LNCAP (cell line): ENCODE results near the gene GLRX5.

Experiments
- TF ChIP-seq, protein P1 (sequence below): fragments of 450-650 bp; IDR thresholded peaks from 2 replicates; pipeline ENCODE4 v1.5.1; 2017; ENCODE audit warnings: mild to moderate bottlenecking

The GLRX5 gene

DNA sequence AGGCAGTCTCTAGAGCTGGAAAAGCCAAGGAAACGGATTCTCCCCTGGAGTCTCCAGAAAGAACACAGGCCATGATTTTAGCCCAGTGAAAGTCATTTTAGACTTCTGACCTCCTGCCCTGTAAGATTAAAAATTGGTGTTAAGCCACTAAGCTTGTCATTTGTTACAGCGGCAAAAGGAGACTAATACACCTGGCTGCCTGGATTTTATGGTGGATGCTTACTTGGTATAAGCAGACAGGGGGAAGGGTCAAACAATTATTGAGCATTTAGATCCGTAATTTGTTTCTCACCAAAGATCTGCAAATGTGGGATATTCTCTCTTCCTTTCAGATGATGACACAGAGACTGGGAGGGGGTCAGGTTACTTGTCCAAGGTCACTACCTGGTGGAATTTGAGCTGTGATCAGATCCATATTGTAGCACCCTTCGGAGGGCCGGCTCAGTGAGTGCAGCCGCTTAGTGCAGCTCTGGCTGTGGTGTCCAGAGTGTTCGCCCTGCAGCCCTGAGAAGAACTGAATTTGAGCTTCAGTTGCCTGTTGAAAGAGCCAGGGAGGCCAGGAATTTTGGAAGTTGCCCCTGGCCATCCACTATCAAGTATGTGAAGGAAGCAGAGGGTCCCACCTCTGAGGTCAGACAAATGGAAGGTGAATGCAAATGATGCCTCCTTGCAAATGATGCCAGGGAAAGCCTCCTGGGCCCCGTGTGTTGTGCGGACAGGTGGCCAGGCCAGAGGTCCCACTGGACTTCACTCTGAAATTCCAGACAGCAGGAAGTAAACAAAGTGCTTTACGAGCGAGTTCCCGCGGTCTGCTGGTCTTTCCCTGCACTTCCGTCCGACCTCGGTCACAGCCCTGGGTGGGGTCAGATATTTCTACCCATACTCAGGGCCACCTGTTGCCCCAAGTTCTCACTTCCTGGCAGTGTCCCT, 15.1 kb downstream of the GLRX5 start:
- TF ChIP-seq, protein P1, sequence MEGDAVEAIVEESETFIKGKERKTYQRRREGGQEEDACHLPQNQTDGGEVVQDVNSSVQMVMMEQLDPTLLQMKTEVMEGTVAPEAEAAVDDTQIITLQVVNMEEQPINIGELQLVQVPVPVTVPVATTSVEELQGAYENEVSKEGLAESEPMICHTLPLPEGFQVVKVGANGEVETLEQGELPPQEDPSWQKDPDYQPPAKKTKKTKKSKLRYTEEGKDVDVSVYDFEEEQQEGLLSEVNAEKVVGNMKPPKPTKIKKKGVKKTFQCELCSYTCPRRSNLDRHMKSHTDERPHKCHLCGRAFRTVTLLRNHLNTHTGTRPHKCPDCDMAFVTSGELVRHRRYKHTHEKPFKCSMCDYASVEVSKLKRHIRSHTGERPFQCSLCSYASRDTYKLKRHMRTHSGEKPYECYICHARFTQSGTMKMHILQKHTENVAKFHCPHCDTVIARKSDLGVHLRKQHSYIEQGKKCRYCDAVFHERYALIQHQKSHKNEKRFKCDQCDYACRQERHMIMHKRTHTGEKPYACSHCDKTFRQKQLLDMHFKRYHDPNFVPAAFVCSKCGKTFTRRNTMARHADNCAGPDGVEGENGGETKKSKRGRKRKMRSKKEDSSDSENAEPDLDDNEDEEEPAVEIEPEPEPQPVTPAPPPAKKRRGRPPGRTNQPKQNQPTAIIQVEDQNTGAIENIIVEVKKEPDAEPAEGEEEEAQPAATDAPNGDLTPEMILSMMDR: no peak

DNA sequence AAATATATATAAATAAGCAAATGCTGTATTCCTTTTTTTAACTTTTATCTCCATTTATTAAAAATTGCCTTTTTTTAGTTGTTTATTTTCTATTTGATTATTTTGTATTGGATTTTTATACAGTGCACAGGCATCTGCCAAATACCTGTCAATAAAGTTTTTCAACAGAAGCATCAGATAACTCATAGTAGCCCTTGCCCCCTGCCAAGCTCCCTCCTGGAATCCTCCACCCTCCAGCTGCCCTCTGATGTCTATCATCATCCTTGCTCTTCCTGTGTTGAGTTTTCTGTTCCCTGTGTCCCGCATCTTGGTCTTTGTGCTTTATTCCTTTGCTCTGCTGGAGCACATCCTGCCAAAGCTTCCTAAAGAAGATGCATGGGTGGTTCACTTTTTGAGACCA, 16.6 kb downstream of the GLRX5 start:
- TF ChIP-seq, protein P1: no peak

DNA sequence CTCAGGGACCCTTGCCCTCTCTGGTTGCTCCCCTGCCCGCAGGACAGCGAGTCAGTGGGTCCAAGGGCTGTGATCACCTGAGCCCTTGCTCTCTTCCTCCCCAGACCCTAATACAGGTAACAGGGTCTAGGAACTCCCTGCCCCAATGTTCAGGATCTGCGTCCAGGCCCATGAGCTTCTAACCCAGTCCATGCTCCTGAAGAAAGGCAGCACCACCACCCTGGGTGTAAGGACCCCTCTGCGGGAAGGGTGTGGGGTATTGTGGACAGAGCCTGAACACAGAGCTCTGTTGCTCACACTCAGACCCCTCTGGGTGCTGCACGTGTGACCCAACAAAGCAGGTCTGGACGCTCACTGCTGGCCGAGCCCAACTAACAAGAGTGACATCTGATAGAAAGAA, 18.3 kb downstream of the GLRX5 start:
- TF ChIP-seq, protein P1: no peak

DNA sequence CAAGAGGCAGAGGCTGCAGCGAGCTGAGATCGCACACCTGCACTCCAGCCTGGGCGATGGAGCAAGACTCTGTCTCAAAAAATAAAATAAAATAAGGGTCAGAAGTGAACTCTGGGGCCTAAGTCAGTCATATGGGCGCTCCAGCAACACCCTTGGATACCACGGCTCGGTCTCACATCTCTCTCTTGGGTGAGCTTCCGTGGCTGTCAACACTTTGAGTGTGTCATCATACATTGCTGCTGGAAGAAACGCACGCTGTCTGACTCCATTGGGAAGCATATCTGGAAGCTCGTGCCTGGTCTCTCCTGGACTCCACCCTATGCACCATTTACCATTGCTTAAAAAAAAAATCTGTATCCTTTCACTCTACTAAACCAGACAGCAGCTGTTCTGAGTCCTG, 20.2 kb downstream of the GLRX5 start:
- TF ChIP-seq, protein P1: no peak

DNA sequence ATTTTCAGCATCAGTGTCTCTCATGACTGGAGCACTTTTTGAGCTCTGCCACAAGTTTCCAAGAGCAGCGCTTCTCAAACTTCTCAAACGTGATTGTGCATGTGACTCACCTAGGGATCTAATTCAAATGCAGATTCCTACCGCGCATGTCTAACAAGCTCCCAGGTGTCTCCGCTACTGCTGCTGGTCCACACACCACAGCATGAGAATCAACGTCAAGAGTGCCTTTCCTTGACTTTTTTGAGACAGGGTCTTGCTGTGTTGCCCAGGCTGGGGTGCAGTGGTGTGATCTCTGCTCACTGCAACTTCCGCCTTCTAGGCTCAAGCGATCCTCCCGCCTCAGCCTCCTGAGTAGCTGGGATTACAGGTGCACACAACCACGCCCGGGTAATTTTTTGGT, 22.4 kb downstream of the GLRX5 start:
- TF ChIP-seq, protein P1: no peak

DNA sequence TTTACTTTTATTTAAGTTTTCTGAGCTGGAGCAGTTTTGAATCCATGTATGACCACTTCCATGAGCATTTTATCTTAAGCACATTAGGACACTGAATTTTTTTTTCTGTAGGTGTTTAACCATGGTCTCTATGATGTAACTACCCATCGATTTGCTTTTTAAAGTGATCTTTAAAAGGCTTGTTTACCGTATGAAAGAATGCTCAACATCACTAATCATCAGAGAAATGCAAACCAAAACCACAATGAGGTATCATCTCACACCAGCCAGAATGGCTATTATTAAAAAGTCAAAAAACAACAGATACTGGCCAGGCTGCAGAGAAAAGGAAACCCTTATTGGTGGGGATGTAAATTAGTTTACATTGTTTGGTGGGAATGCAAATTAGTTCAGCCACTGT, 23.0 kb downstream of the GLRX5 start:
- TF ChIP-seq, protein P1: no peak

DNA sequence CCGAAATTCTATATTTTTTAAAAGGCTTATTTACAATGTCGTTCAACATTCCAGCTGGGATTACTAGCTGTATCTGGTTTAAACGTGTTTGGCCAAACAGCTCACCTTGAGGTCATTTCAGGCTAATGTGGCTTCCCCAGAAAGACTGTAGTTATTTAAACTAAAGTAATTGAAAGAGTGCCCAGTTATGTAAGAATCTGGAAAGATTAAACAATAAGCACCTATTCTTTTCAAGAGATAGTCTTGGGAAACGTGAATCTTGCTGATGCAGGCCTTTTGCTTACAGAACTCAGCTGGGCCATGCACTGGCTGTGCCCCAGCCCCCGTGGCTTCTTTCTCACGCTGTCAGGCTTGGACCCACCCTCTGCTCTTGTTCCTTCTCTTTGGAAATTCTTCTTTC, 24.4 kb downstream of the GLRX5 start:
- TF ChIP-seq, protein P1: no peak
